ENCODE measurements around the gene CHMP4B.

DNA sequence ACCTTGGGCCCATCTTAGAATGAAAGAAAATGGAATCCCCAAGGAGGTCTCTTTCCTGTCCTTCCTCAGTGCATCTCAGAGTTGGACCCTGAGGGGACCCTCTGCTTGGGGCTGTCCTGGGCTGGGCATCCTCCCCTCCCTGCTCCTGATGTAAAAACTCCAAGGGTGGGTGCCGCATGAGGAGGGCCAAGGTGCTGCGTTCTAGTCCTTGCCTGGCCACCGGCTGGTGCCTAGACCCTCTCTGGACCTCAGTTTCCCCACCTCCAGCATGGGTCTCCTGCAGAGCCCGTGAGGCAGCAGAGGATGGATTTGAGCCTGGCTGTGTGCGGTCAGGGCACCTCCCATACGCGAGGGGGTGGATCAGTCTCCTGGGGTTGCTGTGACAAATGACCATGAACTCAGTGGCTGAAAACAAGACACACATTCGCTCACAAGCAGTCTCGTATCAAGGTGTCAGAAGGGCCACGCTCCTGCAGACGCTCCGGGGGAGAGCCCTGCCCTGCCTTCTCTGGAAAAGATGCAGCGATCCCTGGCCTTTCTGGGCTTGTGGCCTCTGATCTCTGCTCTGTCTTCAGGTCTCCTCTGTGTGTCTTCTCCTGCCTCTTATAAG lies 54.7 kb downstream of the CHMP4B start:
- TF ChIP-seq, protein P1, sequence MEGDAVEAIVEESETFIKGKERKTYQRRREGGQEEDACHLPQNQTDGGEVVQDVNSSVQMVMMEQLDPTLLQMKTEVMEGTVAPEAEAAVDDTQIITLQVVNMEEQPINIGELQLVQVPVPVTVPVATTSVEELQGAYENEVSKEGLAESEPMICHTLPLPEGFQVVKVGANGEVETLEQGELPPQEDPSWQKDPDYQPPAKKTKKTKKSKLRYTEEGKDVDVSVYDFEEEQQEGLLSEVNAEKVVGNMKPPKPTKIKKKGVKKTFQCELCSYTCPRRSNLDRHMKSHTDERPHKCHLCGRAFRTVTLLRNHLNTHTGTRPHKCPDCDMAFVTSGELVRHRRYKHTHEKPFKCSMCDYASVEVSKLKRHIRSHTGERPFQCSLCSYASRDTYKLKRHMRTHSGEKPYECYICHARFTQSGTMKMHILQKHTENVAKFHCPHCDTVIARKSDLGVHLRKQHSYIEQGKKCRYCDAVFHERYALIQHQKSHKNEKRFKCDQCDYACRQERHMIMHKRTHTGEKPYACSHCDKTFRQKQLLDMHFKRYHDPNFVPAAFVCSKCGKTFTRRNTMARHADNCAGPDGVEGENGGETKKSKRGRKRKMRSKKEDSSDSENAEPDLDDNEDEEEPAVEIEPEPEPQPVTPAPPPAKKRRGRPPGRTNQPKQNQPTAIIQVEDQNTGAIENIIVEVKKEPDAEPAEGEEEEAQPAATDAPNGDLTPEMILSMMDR (IDR thresholded peaks at IDR 0.05): no peak
- no peak for TF ChIP-seq POLR2AphosphoS5 (IDR thresholded peaks at IDR 0.05)

All from esophagus muscularis mucosa (tissue), 3 donors.